Posterior cingulate gyrus (tissue), 11 donors: Measurements from ENCODE around the gene CMTM3.
"Not testable (repeated sequence)": the region's sequence is repeated elsewhere in the genome, so short reads cannot be mapped to it uniquely, and the experiment has no call there.

Experiments used
- DNase-seq, 10 donors: peaks; one replicate each; pipeline versions ENCODE4 v3.0.0 to v3.0.0-alpha.2; 2020 to 2021; ENCODE audit warnings: mixed read lengths in 3 of 10
- intact Hi-C: fragments of 100-400 bp; cut with DNase I; formaldehyde crosslinking; loops from one replicate; pipeline ENCODE4 v1.15.1; 2023

CMTM3 gene

GRCh38 chr16:66605979-66606751, 1.7 kb downstream of the CMTM3 start:
- DNase-seq: no peak
- intact Hi-C loops: loop anchor here (10.0 kb wide), 1 partner anchor 91 kb away; no protein-coding TSS in a partner anchor

- DNase-seq: peak; percentile 59 to 97 (median 87)
- intact Hi-C loops: loop anchor here (2.0 to 10.0 kb wide), 2 partner anchors 94 to 258 kb away; no protein-coding TSS in a partner anchor
Measured at GRCh38 chr16:66608241-66609138, 4.0 kb downstream of the CMTM3 start.

GRCh38 chr16:66609139-66609510, 4.6 kb downstream of the CMTM3 start:
- intact Hi-C loops: loop anchor here (2.0 to 10.0 kb wide), 2 partner anchors 94 to 258 kb away; no protein-coding TSS in a partner anchor
- no peak for DNase-seq

GRCh38 chr16:66610111-66610820, 5.8 kb downstream of the CMTM3 start:
- peak in 1 of 10 donors; percentile 76 for DNase-seq

GRCh38 chr16:66611911-66612310, 7.4 kb downstream of the CMTM3 start:
- DNase-seq, intact Hi-C loops: not testable (repeated sequence)

More at GRCh38 chr16:66610111-66610820, 5.8 kb downstream of the CMTM3 start:
- intact Hi-C loops: no loop called here

GRCh38 chr16:66612422-66612821, 7.9 kb downstream of the CMTM3 start:
- peak in 6 of 10 donors; percentile 35 to 91 (median 55) for DNase-seq
- intact Hi-C loops: no loop called here

GRCh38 chr16:66614161-66614802, 9.8 kb downstream of the CMTM3 start:
- intact Hi-C loops: no loop called here
- DNase-seq: no peak

- intact Hi-C loops: no loop called here
- DNase-seq: no peak
Measured at GRCh38 chr16:66616169-66616568, 11.7 kb downstream of the CMTM3 start.

GRCh38 chr16:66616592-66616991, 12.1 kb downstream of the CMTM3 start:
- intact Hi-C loops: no loop called here
- DNase-seq: no peak

- no peak for DNase-seq
- intact Hi-C loops: no loop called here
Measured at GRCh38 chr16:66617010-66617434, 12.5 kb downstream of the CMTM3 start.

GRCh38 chr16:66617728-66618127, 13.2 kb downstream of the CMTM3 start:
- no peak for DNase-seq
- intact Hi-C loops: no loop called here

- DNase-seq: no peak
- intact Hi-C loops: no loop called here
Measured at GRCh38 chr16:66618588-66619375, 14.3 kb downstream of the CMTM3 start.

GRCh38 chr16:66619534-66620428, 15.3 kb downstream of the CMTM3 start:
- no peak for DNase-seq
- intact Hi-C loops: no loop called here

- intact Hi-C loops: no loop called here
- no peak for DNase-seq
Measured at GRCh38 chr16:66620429-66620795, 15.9 kb downstream of the CMTM3 start.

GRCh38 chr16:66621973-66622372, 17.5 kb downstream of the CMTM3 start:
- intact Hi-C loops: no loop called here
- peak in 3 of 10 donors; percentile 53 to 90 (median 85) for DNase-seq

- intact Hi-C loops: no loop called here
Measured at GRCh38 chr16:66622863-66623262, 18.4 kb downstream of the CMTM3 start.

GRCh38 chr16:66623755-66624154, 19.3 kb downstream of the CMTM3 start:
- intact Hi-C loops: no loop called here
- DNase-seq: no peak

More at GRCh38 chr16:66622863-66623262, 18.4 kb downstream of the CMTM3 start:
- DNase-seq: no peak
